Right kidney (tissue), 1 donor: Measurements from ENCODE around the gene TFB2M.

Source experiments
- DNase-seq: peaks from one replicate; pipeline ENCODE4 v3.0.0-alpha.2; 2016

TFB2M gene

DNA sequence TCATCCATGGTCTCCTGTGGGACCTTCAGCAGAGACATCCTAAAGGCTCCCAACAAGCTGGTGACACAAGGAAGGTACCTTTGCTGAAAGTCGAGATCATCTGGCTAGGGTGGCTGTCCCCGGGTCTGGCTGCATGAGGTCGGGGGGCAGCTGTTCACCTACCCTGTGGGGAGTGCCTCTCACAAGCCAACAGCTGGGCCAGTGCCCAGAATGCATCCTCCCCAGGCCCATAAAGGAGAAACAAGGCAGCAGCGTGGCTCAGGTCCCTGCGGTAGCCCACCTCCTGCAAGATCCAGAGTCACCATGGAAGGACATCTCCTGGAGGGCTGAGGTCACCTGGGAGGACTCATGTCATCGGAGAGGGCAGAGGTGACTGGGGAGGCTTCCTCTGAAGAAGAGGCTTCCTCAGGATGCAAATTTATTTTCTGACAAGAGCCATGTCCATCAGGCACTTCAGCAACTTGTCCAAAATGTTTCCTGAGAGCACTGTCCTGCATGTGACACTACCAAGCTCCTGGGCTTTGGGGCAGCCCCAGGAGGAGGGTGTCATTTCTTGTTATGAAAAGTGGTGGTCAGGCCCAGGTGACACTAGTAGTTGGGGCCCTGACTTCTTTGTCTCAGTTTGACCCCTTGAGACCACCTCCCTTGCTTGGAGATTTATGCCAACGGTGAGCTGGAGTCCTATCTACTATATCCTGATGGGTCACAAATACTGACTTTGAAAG is 52.3 kb downstream of the TFB2M start:
- no peak for DNase-seq

DNA sequence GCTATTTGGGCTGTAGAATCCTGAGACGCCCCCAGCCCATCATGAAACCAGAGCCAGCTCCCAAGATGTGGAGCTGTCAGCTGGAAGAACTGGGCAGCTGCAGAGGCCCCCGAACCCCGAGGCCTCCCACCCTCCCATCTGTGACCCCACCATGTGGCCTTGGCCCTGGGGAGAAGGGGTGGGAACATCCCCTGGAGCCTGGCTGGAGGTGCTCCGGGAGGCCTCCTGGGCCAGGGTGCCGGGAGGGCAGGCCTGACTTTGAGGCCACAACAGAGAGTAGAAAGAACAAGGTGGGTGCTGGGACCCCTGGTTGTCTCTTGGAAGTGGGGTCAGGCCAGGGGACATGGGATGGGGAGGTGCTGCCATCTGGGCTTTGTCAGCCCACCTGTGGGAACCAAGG is 53.0 kb downstream of the TFB2M start:
- no peak for DNase-seq

- DNase-seq: no peak
These were observed 53.4 kb downstream of the TFB2M start for GRCh38 chr1:246512635-246513034.

DNA sequence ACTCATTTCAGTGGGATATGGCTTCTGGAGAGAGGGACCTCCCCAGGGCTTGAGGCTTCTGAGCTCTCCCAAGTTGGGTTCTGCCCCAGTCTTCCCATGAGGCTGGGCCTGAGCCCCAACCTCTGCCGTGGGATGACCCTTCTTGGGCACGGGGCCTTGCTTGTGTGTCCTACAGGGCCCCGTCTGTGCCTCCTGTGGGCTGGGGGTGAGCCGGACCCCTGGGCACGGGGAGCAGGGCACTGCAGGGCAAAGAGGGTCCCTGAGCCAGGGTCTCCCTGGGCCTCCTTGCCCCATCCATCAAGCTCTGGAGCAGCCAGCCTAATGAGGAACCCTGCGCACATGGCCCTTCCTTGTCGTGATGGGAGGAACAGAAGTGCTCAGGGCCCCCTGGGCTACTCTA is 53.8 kb downstream of the TFB2M start:
- no peak for DNase-seq

GRCh38 chr1:246511203-246511602 is 54.9 kb downstream of the TFB2M start:
- no peak for DNase-seq

GRCh38 chr1:246510147-246511030 is 55.7 kb downstream of the TFB2M start:
- no peak for DNase-seq

DNA sequence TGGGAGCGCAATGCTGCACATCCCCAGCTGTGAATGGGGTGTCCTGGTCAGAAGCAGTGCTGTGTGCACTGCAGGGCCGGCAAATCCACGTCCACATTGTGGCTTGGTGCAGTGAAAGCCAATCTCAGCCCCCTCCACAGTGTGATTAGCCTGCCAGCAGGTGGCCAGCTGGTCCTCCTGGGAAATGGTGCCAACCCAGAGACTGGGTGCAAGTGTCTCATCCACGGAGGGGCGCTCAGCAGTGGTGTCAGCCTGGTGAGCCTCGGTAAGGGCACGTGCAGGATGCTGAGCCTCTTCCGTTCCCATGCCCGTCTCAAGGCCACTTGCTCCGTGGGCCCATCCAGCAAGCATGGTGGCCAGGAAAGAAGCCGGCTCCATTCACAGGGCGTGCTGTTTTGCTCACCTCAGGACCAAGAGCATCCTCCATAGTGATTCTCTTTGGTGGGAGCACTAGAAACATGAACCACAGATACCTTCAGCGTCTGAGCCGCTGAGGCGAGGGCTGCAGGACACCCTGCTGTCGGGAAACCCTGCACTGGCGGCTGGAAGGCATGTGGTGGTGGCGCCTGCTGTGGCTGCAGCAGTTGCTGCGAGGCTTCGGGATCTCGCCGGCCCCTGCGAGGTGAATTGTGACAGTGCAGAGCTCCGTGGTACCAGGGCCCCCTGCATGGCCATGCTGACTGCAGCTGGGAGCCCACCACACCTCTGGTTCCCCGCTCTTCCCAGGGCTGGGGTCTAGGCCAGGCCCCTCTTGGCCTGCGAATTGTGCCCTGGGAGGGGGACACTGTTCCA is 57.0 kb downstream of the TFB2M start:
- no peak for DNase-seq

DNA sequence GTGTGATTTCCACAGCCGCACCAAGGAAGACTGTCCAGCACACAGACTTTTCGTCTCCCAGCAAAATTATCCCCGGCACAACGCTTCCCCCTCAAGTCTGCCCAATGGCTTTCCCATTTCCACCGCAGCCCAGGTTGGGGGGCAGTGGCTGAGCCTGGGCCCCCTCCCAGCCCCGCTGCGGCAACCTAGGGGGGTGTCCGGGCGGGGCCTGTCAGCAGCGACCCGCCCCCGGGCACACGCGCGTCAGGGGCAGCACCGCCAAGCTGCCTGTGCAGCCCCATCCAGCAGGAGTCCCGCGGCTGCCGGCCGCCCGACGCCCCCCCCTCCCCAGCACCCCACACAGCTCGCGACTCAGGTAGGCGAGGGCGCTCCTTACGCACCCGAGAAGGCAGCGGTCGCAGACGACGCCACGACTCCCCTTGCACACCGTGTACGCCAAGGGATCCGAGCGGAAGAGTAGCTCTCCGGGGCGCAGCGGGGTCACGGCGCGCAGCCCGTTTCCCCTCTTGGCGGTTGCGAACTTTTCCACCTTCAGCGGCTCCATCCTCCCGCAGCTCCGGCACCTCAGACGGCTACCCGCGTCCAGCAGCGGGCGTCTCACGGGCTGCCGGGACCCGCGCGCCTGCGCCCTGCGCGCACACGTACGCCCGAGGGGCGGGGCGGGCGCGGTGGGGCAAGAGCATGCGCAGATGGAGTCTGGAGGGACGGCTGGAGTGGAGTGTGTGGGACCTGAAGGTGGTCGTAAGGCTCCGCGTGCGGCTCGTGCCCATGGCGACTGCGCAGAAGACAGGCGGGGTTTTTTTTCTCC is 59.2 kb downstream of the TFB2M start, which contains the start of gene SMYD3:
TSS of gene SMYD3 (minus strand) at position 606 of the 808 bp plus-strand sequence.
- peak; percentile 87 for DNase-seq

GRCh38 chr1:246506367-246506673 is 59.7 kb downstream of the TFB2M start:
- no peak for DNase-seq

DNA sequence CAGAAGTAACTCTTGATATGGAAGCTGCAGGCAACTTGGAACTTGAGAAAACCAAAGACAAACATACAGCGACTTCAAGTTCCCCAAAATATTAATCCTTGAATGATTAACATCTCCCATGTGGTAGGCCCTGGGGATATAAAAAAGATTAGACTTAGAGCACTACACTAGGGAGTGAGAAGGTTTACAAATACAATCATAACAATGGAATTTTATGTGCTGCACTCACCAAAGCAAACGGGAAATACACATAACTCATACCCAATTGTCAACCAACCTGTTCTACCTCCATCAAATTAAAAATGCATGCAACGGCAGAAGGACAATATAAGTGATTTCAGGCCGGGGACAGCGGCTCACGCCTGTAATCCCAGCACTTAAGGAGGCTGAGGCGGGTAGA is 62.7 kb downstream of the TFB2M start:
- no peak for DNase-seq

GRCh38 chr1:246497331-246497915 is 68.6 kb downstream of the TFB2M start:
- DNase-seq: peak; percentile 10

- peak; percentile 30 for DNase-seq
These were observed 73.3 kb downstream of the TFB2M start for GRCh38 chr1:246492611-246493245.

- no peak for DNase-seq
These were observed 74.5 kb downstream of the TFB2M start for GRCh38 chr1:246491551-246492053.
